Testis (tissue), 2 donors: ENCODE data around the gene SLIT3.

ENCODE experiments used
- POLR2A ChIP-seq: fragments of 450-650 bp; IDR thresholded peaks from one replicate; pipeline ENCODE4 v1.6.1; 2017; ENCODE audit warnings: antibody characterized with exemption, mild to moderate bottlenecking, moderate library complexity
- TF ChIP-seq, protein P1 (sequence below), 3 experiments: fragments of 450-650 bp in 2 of 3; fragments of 200-600 bp in 1 of 3; sonication (generic) in 1 of 3; IDR thresholded peaks; one replicate each; pipeline ENCODE4 v1.5.1; 2016 to 2019; ENCODE audit warnings: antibody characterized with exemption in 3 of 3, mild to moderate bottlenecking in 2 of 3, moderate library complexity in 1 of 3

DNA sequence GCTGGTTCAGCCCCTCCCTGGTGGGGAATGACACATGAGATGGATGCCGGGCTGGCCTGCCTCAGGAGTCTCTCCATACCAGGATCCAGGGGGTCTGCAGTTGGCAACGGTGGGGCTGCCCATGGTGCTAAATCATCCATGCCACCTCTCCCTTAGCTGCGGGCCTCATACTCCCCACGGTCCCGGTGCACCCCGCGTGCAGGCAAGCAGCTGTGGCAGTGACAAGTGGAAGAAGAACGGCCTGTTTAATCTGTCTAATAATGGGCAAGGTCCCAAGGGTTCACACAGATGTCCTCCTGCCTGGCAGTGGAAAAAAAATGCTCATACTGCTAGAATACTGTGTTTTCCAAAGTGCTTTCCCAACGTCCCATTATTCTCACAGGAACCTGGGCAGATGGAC is 524.9 kb downstream of the SLIT3 start:
- TF ChIP-seq, protein P1, sequence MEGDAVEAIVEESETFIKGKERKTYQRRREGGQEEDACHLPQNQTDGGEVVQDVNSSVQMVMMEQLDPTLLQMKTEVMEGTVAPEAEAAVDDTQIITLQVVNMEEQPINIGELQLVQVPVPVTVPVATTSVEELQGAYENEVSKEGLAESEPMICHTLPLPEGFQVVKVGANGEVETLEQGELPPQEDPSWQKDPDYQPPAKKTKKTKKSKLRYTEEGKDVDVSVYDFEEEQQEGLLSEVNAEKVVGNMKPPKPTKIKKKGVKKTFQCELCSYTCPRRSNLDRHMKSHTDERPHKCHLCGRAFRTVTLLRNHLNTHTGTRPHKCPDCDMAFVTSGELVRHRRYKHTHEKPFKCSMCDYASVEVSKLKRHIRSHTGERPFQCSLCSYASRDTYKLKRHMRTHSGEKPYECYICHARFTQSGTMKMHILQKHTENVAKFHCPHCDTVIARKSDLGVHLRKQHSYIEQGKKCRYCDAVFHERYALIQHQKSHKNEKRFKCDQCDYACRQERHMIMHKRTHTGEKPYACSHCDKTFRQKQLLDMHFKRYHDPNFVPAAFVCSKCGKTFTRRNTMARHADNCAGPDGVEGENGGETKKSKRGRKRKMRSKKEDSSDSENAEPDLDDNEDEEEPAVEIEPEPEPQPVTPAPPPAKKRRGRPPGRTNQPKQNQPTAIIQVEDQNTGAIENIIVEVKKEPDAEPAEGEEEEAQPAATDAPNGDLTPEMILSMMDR (IDR thresholded peaks at IDR 0.05), result no peak
- TF ChIP-seq POLR2A, result no peak
